Measurements from ENCODE around the gene FOXP4.

DNA sequence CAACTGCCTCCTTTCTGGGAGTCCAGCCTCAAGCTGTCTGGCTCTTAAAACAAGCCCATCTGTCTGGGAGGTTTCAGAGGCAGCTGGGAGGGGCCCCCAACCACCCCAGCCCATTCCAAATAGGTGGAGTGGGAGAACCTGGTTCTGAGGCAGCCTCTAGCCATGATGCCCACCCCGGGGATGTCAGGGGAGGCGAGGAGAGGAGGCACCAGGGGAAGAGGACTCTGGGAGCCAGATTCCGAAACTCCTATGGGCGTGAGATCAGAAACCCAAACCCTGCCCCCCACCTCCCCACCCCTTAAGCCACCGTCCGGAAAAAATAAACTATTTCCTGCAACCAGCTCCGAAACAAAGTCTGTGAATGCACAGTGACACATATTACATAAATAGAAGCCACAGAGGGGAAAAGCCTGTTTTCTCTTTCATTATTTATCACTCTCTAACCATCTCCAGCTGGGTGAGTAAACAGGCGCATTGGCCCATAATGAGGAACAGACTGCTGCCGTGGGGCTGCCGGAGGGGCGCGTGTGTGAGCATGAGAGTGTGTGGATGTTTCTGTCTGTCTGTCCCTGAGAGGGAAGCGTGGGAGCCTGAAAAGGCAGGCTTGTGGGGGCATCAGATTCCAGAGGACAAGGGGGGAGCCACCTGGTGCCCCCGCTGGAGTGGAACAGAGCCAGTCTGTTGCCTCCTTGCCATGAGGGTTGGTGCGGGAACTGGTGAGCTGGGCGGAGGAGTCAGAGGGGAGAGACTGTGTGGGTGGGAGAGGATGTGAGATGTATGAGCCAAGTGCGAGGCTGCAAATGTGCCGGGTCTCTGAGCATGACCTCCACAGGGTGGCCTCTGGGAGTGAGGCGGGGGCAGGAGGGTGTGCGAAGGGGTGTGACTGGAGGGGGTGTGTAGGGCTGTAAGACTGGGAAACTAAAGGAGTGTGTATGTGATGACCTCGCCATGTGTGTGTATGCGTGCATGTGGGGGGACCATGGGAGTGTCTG lies 14.3 kb upstream of the FOXP4 start:
- TF ChIP-seq POLR2AphosphoS5 (IDR thresholded peaks at IDR 0.05): no peak
- TF ChIP-seq, protein P1, sequence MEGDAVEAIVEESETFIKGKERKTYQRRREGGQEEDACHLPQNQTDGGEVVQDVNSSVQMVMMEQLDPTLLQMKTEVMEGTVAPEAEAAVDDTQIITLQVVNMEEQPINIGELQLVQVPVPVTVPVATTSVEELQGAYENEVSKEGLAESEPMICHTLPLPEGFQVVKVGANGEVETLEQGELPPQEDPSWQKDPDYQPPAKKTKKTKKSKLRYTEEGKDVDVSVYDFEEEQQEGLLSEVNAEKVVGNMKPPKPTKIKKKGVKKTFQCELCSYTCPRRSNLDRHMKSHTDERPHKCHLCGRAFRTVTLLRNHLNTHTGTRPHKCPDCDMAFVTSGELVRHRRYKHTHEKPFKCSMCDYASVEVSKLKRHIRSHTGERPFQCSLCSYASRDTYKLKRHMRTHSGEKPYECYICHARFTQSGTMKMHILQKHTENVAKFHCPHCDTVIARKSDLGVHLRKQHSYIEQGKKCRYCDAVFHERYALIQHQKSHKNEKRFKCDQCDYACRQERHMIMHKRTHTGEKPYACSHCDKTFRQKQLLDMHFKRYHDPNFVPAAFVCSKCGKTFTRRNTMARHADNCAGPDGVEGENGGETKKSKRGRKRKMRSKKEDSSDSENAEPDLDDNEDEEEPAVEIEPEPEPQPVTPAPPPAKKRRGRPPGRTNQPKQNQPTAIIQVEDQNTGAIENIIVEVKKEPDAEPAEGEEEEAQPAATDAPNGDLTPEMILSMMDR (IDR thresholded peaks at IDR 0.05): no peak
- no peak for TF ChIP-seq POLR2A (IDR thresholded peaks at IDR 0.05)

All from breast epithelium (tissue), 3 donors.